Mucosa of rectum (tissue), 2 donors: ENCODE measurements around the gene MROH8.
"Not testable (repeated sequence)": the region's sequence is repeated elsewhere in the genome, so short reads cannot be mapped to it uniquely, and the experiment has no call there.

Experiments
- H3K27ac ChIP-seq, 2 donors: one replicate each; pipeline ENCODE4 v1.7.0; 2013; ENCODE audit warnings: inconsistent platforms in 2 of 2, low read depth in 2 of 2, low read length in 2 of 2
- H3K27me3 ChIP-seq, 2 donors: one replicate each; pipeline ENCODE4 v1.7.0; 2013; ENCODE audit warnings: low read length in 2 of 2; ENCODE audit not compliant: control insufficient read depth in 2 of 2, insufficient read depth in 2 of 2
- H3K36me3 ChIP-seq, 2 donors: one replicate each; pipeline ENCODE4 v1.7.0; 2013; ENCODE audit warnings: low read length in 2 of 2; ENCODE audit not compliant: control insufficient read depth in 2 of 2, insufficient read depth in 2 of 2
- H3K4me1 ChIP-seq, 2 donors: one replicate each; pipeline ENCODE4 v1.7.0; 2013; ENCODE audit warnings: low read length in 2 of 2, mild to moderate bottlenecking in 1 of 2; ENCODE audit not compliant: control insufficient read depth in 2 of 2, insufficient read depth in 2 of 2
- H3K4me3 ChIP-seq, 2 donors: one replicate each; pipeline ENCODE4 v1.7.0; 2013; ENCODE audit warnings: low read length in 2 of 2
- H3K9ac ChIP-seq, 2 donors: one replicate each; pipeline ENCODE4 v1.7.0; 2013; ENCODE audit warnings: low read length in 2 of 2, low read depth in 1 of 2, mild to moderate bottlenecking in 1 of 2
- H3K9me3 ChIP-seq, 2 donors: one replicate each; pipeline ENCODE4 v1.7.0; 2013; ENCODE audit warnings: low read length in 2 of 2; ENCODE audit not compliant: control insufficient read depth in 2 of 2
- donor health status: healthy.
- donor health status: Normal muscosa, but diverticular disease.

MROH8 gene

DNA sequence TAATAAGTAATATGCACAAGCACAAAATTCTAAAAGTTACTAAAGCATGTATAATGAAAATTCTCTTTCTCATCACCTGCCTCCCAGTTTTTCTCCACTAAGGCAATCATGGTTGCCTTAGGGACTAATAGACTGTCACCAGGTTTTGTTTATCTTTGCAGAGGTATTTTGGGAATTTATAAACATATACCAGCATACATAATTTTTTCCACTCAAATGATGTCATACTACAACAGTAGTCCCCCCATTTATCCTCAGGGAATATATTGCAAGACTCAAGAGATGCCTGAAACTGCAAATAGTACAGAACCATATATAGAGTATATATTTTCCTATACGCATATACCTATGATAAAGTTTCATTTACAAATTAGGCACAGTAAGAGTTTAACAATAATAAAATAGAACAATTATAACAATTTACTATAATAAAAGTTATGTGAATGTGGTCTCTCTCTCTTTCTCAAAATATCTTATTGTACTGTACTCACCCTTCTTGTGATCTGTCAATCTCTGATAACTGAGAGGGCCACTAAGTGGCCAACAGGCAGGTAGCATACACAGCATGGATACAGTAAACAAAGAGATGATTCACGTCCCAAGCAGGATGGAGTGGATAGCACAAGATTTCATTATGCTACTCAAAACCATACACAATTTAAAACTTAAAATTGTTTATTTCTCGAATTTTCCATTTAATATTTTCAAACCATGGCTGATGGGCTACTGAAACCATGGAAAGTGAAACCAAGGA lies 103.2 kb downstream of the MROH8 start:
- Histone ChIP-seq H3K9ac (no peak overlapping the region), H3K27ac (no peak overlapping the region), H3K4me1 (no peaks in the 10 kb centered on the region), H3K4me3 (no peak overlapping the region), H3K36me3 (peaks cover 0 to 2% of the 10 kb centered on the region in 2 donors), H3K9me3 (peaks cover 0 to 3% of the 10 kb centered on the region in 2 donors), H3K27me3 (no peaks in the 10 kb centered on the region)

DNA sequence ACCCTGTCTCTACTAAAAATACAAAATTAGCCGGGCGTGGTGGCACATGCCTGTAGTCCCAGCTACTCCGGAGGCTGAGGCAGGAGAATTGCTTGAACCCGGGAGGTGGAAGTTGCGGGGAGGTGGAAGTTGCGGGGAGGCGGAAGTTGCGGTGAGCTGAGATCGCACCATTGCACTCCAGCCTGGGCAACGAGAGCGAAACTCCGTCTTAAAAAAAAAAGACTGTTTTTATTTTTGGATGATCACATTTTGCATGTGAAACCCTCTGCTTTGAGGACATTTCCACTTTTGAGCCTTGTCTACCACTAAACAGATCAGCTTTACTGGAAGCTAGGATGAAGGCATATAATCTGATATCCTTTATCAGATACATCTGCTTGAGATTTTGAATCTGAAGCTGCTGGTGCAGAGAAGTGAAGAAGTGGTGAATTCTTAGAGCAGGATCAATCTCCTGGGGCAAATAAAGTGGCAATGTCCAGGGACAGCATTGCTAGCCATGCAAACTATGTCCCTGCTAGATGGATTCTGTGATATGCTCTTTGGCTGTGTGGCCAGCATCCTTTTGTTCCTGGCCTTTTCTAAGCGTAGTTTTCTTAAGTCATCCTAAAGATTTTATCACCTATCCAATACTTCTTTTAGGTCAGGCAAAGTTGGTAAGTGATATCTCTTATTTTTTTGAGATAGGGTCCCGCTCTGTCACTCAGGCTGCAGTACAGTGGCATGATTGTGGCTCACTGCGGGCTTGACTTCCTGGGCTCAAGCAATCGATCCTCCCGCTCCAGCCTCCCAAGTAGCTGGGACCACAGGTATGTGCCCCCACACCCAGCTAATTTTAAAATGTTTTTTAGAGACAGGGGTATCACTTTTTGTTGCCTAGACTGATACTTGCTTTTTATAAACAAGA lies 106.8 kb downstream of the MROH8 start:
- Histone ChIP-seq H3K27ac (no peak overlapping the region), H3K4me1 (no peaks in the 10 kb centered on the region)

DNA sequence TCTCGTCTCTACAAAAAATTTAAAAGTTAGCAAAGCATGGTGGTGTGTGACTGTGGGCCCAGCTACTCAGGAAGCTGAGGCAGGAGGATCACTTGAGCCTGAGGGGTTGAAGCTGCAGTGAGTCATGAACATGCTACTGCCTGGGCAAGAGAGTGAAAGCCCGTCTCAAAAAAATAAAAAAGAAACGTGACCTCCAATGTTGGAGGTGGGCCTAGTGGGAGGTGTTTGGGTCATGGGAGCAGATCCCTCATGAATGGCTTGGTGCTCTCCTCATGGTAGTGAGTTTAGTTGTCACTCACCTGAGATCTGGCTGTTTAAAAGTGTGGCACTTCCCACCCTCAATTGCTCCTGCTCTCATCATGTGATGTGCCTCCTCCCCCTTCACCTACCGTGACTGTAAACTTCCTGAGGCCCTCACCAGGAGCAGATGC lies 107.9 kb downstream of the MROH8 start:
- Histone ChIP-seq H3K36me3 (peaks cover 1 to 2% of the 10 kb centered on the region in 2 donors), H3K27me3 (no peaks in the 10 kb centered on the region), H3K4me1 (no peaks in the 10 kb centered on the region), H3K9me3 (peaks cover 0 to 3% of the 10 kb centered on the region in 2 donors), H3K27ac (no peak overlapping the region), H3K4me3 (no peak overlapping the region), H3K9ac (no peak overlapping the region)

More for the DNA sequence above, 106.8 kb downstream of the MROH8 start:
- peaks cover 0 to 3% of the 10 kb centered on the region in 2 donors for H3K9me3 ChIP-seq
- H3K4me3 ChIP-seq, result no peak overlapping the region
- H3K9ac ChIP-seq, result no peak overlapping the region
- no peaks in the 10 kb centered on the region for H3K27me3 ChIP-seq
- H3K36me3 ChIP-seq, result peaks cover 0 to 2% of the 10 kb centered on the region in 2 donors

DNA sequence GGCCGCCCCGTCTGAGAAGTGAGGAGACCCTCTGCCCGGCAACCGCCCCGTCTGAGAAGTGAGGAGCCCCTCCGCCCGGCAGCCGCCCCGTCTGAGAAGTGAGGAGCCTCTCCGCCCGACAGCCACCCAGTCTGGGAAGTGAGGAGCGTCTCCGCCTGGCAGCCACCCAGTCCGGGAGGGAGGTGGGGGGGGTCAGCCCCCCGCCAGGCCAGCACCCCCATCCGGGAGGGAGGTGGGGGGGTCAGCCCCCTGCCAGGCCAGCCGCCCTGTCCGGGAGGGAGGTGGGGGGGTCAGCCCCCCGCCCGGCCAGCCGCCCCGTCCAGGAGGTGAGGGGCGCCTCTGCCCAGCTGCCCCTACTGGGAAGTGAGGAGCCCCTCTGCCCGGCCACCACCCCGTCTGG lies 109.8 kb downstream of the MROH8 start:
- H3K4me1 ChIP-seq, H3K27ac ChIP-seq, H3K27me3 ChIP-seq, H3K9me3 ChIP-seq, H3K36me3 ChIP-seq, H3K9ac ChIP-seq, H3K4me3 ChIP-seq: not testable (repeated sequence)

DNA sequence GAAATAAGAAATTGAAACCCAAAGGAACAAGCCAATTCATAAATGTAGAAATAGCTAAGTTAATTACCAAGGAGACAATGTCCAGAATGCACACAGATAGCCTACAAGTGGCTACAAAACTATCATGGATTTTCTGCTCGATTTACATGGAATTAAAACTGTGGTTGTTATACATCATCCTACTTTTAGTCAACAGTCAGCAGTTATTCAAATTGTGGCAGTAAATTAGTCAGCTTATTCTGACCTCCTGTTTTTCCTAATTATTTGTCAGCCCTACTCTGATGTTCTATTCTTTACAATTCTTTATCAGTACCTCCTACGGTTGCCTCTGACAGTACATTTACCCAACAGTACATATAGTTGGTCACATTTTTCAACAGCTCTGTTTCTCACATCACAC lies 113.2 kb downstream of the MROH8 start:
- Histone ChIP-seq H3K9ac (no peak overlapping the region), H3K9me3 (no peaks in the 10 kb centered on the region), H3K27ac (no peak overlapping the region), H3K4me1 (no peaks in the 10 kb centered on the region), H3K4me3 (no peak overlapping the region), H3K36me3 (peaks cover 8% of the 10 kb centered on the region in 2 donors), H3K27me3 (no peaks in the 10 kb centered on the region)

DNA sequence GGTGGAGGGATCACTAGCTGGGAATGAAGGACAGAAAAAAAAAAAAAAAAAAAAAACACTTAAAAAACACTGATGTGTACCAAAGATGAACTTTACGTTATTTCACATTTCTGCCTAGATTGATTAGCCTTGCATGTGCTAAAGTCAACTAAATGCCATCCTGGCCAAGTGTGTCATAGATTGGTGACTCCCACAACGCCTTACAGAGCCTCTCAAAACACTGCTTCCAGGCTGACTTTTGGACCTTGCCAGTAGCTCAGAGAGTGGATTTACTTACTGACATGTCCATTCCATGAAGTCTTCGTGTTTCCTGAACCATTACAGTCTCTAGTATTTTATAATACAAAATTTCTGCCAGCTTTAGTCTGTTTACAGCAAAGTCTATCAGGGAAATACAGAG lies 124.1 kb downstream of the MROH8 start:
- Histone ChIP-seq H3K9ac (no peak overlapping the region), H3K9me3 (no peaks in the 10 kb centered on the region), H3K36me3 (peaks cover 6 to 8% of the 10 kb centered on the region in 2 donors), H3K4me1 (no peaks in the 10 kb centered on the region), H3K4me3 (no peak overlapping the region), H3K27me3 (no peaks in the 10 kb centered on the region), H3K27ac (no peak overlapping the region)

DNA sequence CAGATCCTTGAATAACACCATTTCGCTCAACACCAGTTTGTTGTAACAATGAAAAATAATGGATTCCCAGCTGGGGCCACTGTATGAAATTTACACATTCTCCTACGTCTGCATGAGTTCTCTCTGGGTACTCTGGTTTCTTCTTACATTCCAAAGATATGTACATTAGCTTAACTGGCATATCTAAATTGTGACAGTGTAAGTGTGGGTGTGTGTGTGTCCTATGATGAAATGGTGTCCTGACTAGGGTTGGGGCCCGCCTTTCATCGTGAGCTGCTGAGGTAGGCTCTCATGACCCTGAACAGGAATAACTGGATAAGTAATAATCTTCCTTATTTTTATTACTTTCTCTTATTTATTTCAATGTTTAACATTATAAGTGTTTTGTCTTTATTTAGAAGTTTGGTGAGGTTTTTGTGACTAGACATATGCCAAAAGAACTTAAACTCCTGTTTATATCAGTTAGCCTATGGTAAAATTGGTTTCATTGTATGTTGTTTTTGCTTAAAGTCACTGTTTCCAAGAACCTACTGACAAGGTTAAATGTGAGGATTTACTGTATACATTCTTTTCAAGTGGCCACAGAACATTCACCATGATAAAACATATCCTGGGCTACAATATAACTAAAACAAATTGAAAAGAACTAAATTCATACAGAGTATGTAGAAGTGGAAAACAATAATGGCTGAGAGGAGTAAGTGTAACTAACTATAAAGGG lies 126.0 kb downstream of the MROH8 start:
- Histone ChIP-seq H3K27ac (no peak overlapping the region), H3K36me3 (peaks cover 6 to 8% of the 10 kb centered on the region in 2 donors), H3K4me1 (no peaks in the 10 kb centered on the region), H3K9ac (no peak overlapping the region), H3K9me3 (no peaks in the 10 kb centered on the region), H3K27me3 (no peaks in the 10 kb centered on the region), H3K4me3 (no peak overlapping the region)
